A549 (cell line): ENCODE data around the gene PLXNB2.

Experiments
- CHD4 ChIP-seq: fragments of 200-600 bp; sonication (generic); IDR thresholded peaks from 2 replicates; pipeline ENCODE4 v1.6.1; 2016; ENCODE audit warnings: antibody characterized with exemption, mild to moderate bottlenecking, borderline replicate concordance
- CTCF ChIP-seq: fragments of >200 bp; sonication (Bioruptor Twin); formaldehyde crosslinking; IDR thresholded peaks from 3 replicates; pipeline ENCODE4 v1.5.1; 2016
- EHMT2 ChIP-seq: fragments of 200-600 bp; sonication (generic); IDR thresholded peaks from 2 replicates; pipeline ENCODE4 v1.6.1; 2016; ENCODE audit warnings: antibody characterized with exemption, low read depth, mild to moderate bottlenecking, moderate library complexity
- EP300 ChIP-seq, 2 experiments: fragments of >200 bp; sonication (Bioruptor Twin); formaldehyde crosslinking; IDR thresholded peaks; 2 replicates in 1 of 2; 3 replicates in 1 of 2; pipeline ENCODE4 v1.6.1; 2016 to 2017
- JUNB ChIP-seq: fragments of >200 bp; sonication (Bioruptor Twin); formaldehyde crosslinking; IDR thresholded peaks from 2 replicates; pipeline ENCODE4 v1.6.1; 2016
- MAFK ChIP-seq: fragments of 450-650 bp; IDR thresholded peaks from 2 replicates; pipeline ENCODE4 v1.6.1; 2014; ENCODE audit not compliant: partially characterized antibody
- MAZ ChIP-seq: fragments of 150-350 bp; IDR thresholded peaks from 2 replicates; pipeline ENCODE4 v1.6.1; 2014; ENCODE audit warnings: antibody characterized with exemption, low read depth, low read length, borderline replicate concordance
- MYC ChIP-seq: IDR thresholded peaks from 2 replicates; pipeline ENCODE4 v1.6.1; 2012; ENCODE audit warnings: mild to moderate bottlenecking, inconsistent platforms, low read length, improper control_type of control experiment, borderline replicate concordance
- POLR2A ChIP-seq: IDR thresholded peaks from 2 replicates; pipeline ENCODE4 v1.6.1; 2012; ENCODE audit warnings: mild to moderate bottlenecking, low read length
- RAD21 ChIP-seq, 2 experiments: fragments of >200 bp in 1 of 2; sonication (Bioruptor Twin) in 1 of 2; formaldehyde crosslinking in 1 of 2; IDR thresholded peaks in 1 of 2; conservative IDR thresholded peaks in 1 of 2; 2 replicates in 1 of 2; 3 replicates in 1 of 2; pipeline ENCODE4 v1.6.1; 2012 to 2018; ENCODE audit warnings: inconsistent platforms in 1 of 2
- RFX5 ChIP-seq: fragments of 450-650 bp; IDR thresholded peaks from 2 replicates; pipeline ENCODE4 v1.7.1; 2014; ENCODE audit warnings: antibody characterized with exemption, mild to moderate bottlenecking, moderate library complexity
- ZFP36 ChIP-seq: fragments of 450-650 bp; IDR thresholded peaks from 2 replicates; pipeline ENCODE4 v1.6.1; 2014; ENCODE audit warnings: borderline replicate concordance; ENCODE audit not compliant: partially characterized antibody

DNA sequence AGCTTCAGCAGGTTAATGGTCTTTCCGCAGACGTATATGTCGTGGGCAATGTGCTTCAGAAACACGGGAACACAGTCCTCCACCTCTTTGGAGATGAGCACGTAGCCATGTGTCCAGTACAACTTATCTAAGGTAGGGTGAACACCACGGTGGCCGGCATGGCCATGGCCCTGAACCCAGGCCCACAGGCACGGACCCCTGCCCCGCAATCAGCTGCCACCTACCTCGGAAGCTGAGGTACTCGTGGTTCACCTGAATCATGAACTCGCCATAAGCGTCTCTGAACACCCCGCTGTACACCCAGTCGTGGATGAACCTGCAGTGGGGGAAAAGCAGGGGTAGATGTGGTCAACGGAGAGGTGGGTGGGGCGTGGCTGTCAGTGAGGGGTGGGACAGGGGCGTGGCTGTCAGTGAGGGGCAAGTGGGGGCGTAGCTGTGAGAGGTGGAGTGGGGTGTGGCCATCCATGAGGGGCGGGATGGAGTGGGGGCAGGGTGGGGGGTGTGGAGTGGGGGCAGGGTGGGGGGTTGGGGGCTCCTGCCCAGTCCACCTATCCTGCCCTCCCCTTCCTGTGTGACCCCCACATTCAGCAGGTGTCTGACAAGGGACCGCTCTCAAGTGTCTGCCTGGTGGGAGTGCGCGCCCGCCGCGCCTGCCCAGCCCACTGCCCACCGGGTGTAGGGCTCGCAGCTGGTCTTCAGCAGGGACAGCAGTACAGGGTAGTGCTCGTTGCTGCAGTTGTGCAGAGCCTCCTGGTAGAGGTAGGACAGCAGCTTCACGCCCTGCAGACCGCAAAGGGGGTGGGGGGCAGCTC is 81.2 kb downstream of the PLXNB2 start:
- no peak for TF ChIP-seq CHD4
- no peak for TF ChIP-seq CTCF
- TF ChIP-seq JUNB = no peak
- no peak for TF ChIP-seq EHMT2
- TF ChIP-seq MAFK = no peak
- TF ChIP-seq ZFP36 = no peak
- no peak for TF ChIP-seq RAD21 (conservative IDR thresholded peaks at IDR 0.05 in 1 of 2, IDR thresholded peaks at IDR 0.05 in 1 of 2)
- TF ChIP-seq POLR2A = no peak
- no peak for TF ChIP-seq EP300 (IDR thresholded peaks at IDR 0.05)
- no peak for TF ChIP-seq MAZ
- TF ChIP-seq RFX5 = no peak
- TF ChIP-seq MYC = no peak
